ENCODE measurements around the gene CD2.
"Not testable (repeated sequence)": the region's sequence is repeated elsewhere in the genome, so short reads cannot be mapped to it uniquely, and the experiment has no call there.

CD2 gene

DNA sequence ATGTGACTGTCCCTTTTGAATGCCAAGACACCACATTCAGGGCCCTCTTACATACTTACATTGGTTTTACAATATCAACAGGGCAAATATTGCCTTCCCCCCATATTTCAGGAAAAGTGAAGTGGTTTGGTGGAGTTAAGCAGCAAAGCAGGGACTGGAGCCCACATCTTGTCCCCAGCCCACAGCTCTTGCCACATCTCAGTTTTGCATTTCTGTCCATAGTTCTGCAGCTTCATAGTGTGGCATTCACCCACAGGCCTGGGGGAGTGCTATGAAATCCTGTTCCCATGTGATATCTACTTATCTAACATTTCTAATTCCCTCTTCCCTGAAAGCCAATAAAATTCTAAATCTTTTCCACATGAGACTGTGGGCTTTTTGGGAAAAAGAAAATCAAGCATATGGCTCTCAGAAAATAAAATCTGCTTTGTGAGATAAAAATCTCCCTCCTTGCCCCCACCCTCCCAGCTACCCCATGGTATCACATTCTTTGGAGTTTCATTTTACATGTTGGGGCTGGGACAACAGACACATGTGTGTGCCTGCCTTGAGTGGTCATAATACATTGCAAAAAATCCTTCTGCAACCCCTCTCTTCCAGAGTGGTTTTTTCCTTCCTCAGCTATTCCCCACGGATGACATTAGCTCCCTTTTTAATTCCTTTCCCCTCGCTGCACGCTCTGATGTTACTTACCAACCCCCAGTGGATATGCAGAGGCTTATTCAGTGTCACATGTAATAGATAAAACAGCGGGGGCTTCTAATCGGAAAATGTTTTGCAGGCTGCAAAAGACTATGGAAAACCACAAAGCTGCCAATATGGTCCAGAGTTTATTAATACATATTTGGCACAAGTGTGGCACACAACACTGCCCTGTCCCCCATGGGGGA lies 20.5 kb upstream of the CD2 start:
- DNase-seq = no peak

DNA sequence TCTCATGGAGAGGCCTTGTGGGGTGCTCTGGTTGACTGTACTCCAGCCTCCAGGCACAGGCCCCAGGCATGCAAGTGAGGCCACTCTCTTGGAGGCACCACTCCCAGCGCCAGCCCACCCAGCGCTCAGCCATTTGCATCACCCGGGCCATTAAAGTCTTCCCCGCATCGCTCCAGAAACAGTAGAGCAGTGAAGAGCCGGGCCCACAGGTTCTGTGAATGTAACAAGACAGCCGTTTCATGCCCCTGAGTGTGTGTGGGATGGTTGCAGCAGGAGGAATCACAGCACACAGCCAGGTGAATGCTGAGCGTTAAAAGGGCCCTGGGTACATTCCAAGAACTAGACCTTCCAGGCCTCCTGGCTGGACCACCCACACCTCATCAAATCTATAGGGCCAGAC lies 19.0 kb upstream of the CD2 start:
- DNase-seq = no peak

DNA sequence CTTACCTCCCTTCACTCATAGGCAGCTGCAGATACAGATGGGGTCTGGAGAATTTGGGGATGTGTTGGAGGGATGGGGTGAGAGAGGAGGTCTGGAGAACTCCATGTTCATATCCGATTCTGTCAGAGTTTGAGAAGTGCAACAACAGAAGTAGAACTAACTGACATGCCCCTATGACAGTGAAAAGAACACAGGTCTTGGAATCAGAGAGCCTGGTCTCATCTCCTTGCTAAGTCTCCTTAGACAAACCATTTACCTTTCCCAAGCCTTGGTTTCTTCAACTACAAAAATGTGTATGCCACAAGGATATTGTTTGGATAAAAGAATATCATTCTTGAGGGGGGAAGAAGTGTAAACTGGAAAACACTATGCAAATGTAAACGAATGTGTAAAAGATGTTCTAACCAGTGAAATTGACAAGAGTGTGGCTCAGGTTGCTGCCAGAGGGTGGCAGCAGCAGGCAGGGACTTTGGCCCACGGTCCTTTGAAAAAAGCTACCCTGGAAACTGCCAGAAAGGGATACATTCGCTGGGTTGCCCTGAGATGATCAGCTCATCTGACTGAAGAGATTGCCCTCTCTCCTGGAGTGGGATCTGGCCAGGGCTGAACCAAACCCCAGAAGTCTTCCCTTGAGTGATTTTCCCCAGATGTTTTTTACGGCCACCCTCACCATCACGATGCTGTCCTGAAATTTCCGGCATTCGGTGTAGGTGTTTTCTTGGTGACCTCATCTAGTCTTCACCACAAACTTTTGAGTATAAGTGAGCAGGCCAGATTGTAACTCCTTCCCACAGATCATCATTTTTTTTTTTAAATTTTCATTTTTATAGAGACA lies 17.0 kb upstream of the CD2 start:
- peak; percentile 75 to 77 for DNase-seq

DNA sequence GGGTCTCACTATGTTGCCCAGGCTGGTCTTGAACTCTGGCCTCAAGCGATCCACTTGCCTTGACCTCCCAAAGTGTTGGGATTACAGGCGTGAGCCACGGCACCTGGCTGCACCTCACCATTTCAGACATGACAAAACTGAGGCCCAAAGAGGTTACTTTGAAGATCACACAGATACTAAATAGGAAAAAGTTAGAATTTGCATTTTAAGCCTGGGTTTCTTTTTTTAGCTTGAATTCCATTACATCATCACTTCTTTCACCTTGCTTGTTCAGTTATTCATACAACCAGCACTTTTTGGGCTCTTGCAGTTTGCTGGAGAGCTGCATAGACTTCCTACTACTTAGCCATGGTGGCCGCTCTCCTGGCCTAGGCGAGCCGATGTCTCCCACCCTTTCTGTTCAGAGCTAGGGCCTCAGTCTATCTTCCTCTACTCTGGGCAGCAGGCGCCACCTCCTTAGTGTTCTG lies 16.3 kb upstream of the CD2 start:
- peak; percentile 55 to 62 for DNase-seq

DNA sequence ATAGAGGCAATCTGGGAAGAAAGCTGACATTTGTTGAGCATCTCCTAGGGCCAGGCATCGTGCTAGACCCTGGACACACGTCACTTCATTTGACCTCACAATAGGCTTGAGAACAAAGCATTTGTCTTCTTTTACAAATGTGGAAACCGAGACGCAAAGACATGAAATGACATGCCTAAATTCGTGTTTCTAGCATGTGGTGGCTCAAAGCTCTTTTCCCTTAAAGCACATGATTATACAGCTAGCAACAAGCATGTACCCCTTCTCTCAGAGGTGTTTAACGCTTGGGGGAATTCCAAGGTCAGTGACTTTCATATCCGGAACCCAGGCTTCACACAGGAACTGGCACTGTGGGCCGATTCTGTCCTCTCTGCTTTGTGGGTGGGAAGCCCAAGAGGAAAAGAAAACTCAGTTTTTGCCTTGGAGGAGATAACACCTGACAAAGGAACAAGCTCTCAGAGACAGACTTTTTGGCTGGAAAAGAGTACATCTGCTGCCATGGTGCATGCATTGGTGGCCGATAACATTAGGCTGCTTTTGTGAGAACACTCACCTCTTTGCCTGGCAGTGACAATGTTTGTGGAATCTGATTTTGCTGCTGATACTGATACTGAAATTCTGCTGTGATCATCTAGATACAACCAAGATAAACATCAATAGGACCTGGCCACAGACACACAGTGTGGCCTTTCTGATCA lies 15.4 kb upstream of the CD2 start:
- peak; percentile 70 to 76 for DNase-seq

DNA sequence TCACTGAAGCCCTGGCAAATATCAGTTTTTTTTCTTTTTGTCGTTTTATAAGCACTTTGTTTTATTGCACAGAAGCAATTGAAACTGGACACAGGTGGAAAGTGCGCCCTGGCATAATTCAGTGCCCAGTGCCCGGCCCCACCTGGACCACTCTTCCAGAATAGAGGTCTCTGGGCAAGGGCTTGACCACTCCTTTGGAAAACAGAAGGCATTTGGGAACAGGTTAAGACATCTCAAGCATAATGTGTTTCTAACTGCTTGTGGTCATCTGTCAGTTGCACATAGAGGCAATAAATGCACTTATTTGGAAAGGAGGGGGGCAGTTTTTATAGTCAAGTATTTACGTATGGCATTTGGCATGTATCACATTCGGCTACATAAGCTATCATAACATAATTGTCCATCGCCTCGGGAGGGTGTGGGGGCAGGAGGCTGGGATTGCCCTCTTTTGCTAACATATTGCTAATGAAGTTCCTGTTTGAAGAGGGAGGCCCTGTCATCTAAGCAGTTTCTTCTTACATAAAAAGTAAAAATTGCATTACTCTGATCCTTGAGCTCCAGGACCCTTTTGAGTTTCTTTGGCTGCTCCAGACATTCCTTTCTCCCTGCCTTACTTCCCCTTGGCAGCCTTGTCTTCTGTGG lies 14.7 kb upstream of the CD2 start:
- no peak for DNase-seq

DNA sequence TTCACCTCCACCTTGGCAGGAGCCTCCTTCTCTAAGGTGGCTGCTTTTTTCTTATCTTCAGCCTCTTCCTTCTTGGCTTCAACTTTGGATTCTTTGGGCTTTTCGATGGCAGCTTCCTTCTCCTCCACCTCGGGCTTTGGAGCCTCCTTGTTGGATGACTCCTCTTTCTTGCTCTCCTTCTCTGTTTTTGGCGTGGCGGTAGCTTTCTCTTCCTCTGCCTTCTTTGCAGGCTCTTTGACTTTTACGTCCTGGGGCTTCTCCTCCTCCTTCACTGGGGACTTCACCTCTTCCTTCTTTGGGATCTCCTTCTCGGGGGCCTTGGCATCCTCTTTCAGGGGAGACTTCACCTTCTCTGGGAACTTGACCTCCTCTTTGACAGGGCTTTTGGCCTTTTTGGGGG lies 13.9 kb upstream of the CD2 start:
- DNase-seq = no peak

DNA sequence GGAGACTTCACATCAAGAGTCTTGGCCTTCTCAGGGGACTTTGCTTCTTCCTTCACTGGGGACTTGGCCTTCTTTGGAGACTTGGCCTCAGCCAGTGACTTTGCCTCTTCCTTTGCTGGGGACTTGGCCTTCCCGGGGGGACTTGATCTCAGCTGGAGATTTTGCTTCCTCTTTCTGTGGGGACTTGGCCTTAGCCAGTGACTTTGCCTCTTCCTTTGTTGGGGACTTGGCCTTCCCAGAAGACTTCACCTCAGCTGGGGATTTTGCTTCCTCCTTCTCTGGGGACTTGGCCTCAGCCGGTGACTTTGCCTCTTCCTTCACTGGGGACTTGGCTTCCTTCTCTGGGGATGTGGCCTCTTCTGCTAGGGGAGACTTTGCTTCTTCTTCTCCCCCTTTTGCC lies 13.5 kb upstream of the CD2 start:
- no peak for DNase-seq

DNA sequence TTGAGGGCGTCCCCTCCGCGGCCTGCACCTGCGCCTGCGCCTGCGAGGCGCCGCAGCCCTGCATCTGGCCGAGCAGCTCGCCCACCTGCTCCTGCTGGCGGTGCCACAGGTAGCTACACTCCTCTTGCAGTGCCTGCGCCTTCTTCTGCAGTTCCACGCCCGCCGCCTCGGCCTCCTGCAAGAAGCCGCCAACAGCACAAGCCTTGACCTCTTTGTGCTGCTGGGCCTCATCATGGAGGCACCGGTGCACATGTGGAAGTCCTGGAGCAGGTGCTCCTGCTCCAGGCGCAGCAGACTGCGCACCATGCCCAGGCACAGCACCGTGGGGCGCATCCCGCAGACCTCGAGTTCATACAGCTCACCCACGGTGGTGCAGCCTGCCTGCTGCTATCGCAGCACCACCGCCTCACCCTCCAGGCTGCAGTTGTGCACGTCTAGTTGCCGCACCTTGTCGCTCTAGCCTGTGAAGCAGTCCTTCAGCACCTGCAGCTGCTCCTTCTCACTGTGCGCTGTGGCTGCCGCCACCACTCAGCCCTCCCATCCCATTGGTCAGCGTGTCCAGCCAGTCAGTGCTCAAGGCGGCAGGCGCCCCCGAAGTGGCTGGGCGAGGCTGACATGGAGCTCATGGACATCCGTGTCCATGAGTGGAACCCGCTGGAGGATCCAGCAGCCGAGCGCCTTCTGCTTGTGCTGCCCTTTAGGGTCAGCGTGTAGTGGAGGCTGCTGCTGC lies 12.2 kb upstream of the CD2 start:
- DNase-seq = no peak

DNA sequence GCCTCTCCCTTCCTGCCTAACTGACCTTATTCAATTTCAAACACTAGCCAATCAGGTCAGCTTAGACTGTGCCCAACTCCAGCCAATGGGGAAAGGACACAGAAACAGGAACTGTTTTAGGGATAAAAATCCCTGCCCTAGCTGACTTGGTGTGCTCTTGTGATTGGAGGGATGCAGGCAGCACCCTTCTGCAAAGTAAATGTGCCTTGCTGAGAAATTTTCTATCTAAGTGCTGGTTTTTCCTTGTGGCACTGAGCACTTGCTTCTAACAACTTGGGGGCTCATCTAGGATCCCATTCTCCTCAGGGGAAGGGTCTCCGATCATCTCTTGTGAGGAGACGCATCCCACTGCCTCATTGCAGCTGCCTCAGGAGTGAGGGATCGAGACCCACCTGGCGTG lies 10.7 kb upstream of the CD2 start:
- DNase-seq = no peak

DNA sequence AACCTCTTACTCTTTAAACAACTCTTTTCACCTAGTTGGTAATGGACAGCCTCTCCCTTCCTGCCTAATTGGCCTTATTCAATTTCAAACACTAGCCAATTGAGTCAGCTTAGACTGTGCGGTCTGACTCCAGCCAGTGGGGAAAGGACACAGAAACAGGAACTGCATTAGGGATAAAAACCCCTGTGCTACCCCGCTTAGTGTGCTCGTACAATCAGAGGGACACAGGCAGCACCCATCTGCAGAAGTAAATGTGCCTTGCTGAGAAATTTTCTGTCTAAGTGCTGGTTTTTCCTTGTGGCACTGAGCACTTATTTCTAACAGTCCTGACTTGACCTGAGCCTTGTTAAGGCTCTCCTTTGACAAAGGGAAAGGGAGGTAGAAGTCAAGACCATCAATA lies 6.0 kb upstream of the CD2 start:
- DNase-seq = no peak

DNA sequence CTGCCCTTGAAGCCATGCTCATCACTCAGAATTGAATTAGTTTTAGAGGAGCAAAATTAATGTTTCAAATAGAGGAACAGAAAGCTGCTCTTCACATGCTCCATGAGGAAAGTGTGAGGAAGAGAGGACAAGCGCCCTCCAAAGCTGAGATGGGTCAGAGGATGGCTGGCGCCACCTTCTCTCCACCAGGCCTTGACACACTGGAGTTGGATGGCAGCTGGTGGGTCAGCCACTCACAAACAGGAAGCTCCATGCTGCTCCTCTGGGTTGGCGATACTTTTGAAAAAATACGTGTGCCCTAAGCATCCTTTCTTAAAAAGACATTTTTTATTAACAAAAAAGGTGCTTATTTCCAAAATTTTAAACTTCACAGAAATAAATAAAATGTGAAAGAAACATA lies 3.1 kb upstream of the CD2 start:
- no peak for DNase-seq

DNA sequence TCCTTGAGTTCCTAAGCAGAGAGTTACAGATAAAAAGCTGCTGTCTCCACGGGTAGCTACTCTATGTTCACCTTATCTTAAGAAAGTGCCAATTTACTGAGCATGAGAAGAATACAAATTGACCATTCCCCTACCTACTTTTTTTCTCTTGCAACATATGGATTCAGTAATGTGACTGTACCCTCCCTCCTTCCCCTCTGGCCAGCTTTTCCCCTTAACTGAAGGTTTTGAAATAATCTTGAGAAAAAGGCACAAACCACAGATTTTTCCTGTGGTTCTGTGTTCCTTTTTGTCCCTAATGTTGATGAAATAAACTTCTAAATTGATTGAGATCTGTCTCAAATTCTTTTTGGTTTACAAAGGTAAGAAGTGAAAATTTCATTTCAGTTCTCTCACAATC lies 2.6 kb upstream of the CD2 start:
- no peak for DNase-seq

DNA sequence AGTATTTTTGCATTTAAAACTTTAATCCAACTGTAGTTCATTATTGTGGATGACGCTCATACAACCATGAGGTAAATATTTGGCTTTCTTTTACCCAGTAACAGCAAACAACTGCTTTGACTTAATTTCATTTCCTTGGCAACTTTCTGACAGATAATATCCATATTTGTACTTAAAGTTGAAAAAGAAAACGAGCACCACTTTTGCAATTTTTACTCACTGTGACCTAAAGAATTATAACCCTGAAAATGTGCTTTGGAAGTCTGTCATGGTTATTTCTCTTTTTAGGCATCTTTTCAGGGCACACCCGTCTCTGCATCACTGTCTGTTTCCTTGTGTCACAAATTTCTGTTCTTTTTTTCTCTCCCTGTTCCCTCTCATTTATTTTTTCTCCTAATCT lies 918 bp upstream of the CD2 start:
- DNase-seq = no peak

DNA sequence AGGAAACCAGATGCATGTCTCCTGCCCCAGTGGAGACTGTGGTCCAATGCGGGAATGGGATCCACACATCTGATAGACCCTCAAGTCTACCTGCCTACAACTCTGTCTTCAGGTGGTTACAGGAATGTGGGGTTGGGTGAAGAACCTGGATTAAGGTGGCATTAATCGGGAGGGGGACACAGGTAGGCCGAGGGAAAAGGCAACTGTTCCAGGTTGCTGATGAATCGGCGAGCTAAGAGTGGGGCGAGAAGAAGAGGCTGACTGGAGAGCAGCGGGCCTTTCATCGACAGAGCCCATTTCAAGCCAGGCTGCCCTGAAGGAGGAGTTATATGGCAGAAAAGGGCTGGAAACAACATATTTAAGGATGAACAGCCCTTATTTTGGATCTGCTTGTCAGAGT lies 836 bp downstream of the CD2 start:
- peak in 1 of 2 donors; percentile 22 for DNase-seq

DNA sequence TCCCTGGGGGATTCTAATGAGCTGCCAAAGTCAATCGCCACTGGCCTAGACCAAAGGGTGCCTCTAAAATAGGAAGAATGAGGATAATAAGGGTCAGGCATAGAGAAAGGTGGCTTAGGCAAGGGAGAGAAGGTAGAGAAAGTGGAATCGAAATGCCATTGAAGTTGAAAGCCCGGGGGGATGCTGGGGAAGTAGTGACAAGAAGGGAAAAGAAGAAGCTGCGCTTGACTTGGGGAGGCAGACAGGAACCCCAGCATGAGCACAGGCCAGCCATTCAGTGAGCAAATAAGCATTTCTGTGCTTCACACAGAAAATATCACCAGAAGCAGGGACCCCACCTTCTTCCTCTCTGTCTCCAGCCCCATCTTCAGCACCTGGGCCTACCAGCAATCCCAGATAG lies 1.5 kb downstream of the CD2 start:
- DNase-seq = peak in 1 of 2 donors; percentile 22

DNA sequence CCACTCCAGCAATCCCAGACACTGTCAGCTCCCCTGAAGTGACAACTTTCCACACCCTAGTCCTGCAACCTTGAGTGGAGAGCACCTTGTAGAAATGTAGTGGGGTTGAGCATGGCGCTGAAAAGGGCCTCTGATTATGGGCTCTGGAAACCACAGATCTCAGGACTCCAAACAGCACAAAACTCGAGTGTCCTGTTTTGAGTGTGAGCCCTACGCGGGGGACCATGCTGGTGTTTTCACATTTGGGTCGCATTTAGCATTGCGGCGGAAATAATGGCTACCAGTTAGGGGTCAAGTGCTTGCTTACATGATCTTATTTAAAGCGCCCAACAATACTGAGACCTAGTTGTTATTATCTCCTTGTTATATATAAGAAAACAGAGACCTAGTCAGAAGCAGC lies 1.9 kb downstream of the CD2 start:
- DNase-seq = peak in 1 of 2 donors; percentile 28

DNA sequence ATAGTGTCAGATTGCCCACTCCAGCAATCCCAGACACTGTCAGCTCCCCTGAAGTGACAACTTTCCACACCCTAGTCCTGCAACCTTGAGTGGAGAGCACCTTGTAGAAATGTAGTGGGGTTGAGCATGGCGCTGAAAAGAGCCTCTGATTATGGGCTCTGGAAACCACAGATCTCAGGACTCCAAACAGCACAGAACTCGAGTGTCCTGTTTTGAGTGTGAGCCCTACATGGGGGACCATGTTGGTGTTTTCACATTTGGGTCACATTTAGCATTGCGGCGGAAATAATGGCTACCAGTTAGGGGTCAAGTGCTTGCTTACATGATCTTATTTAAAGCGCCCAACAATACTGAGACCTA lies 4.2 kb downstream of the CD2 start:
- not testable (repeated sequence) for DNase-seq

DNA sequence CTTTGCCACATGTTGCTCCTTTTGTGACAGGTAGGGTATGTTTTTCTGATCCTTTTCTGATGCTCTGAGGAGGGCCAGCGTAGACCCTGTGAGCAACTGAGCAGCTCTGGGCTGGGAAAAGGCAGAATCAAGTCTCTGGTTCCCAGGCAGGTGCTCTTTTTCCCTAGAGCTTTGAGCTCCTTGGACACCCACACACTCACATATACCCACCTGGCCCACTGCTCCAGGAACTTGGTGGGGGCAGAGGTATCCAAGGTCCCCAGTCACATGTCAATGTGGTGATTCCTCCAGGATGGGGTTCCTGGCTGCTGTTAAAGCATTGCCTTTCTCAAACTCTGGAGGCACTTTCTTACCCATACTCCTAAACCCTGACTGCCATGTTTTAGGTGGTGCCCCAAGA lies 5.4 kb downstream of the CD2 start:
- DNase-seq = no peak

DNA sequence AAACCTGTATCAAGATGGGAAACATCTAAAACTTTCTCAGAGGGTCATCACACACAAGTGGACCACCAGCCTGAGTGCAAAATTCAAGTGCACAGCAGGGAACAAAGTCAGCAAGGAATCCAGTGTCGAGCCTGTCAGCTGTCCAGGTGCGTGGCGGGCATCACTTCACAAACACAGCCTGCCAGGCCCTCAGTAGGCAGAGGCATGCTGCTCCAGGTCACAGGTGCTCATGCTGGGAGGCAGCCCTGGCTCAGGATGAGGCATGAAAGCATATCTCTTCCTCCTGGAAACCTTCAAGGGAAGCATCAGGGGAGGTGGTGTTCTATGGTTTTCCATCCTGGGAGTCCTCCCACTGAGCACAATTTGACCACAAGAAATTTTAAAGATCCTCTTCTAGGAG lies 6.3 kb downstream of the CD2 start:
- no peak for DNase-seq

DNA sequence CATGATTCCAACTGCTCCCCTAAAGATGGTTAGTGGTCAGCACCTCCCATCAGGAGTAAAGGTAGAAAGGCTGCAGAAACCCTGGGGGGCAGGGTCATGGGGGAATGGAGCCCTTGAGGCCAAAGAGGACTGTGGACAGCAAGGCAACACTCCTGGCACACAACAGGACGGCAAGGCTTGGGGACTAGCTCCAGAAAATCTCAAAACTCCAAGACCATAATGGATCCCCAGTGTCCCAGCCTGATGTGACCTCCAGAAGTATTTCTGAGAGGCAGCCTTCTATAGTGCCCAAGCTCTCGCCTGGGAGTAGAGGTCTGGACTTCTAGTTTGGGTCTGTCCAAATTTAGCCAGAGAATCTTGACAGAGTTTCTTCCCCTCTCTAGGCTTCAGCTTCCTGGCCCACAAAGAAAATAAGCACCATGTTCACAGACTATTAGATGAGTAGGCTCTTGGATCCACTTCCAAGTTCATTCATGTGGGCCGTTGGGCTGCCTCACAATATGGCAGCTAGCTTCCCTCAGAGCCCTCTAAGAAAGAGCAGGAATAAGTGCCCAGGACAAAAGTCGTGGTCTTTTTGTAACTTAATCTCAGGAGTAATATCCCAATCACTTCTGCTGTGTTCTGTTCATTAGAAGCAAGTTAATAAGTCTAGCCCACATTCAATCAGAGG lies 6.9 kb downstream of the CD2 start:
- DNase-seq = no peak

DNA sequence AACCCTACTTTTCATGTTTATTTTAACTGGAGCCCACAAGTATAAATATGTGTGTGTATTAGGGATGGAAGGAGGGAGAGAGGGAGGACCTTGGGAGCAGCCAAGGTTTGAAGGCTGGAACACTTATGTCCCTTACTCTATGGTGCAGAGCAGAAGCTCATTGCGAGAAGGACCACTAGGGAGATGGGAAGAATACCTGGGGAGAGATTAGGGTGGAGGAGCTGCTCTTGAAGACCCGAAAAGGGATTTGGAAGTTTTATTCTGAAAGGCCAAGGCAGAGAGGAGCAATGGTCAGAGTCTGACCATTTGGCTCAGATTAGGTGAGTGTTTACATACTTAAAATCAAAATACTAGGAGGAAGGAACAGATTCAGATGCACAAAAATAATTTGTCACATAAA lies 8.1 kb downstream of the CD2 start:
- no peak for DNase-seq
